Amniotic stem cell (primary cell): ENCODE measurements around the gene MT1H.

ENCODE experiments used
- DNase-seq: peaks from one replicate; lab custom pipeline; 2025; lab: John Stamatoyannopoulos, UW

MT1H gene

DNA sequence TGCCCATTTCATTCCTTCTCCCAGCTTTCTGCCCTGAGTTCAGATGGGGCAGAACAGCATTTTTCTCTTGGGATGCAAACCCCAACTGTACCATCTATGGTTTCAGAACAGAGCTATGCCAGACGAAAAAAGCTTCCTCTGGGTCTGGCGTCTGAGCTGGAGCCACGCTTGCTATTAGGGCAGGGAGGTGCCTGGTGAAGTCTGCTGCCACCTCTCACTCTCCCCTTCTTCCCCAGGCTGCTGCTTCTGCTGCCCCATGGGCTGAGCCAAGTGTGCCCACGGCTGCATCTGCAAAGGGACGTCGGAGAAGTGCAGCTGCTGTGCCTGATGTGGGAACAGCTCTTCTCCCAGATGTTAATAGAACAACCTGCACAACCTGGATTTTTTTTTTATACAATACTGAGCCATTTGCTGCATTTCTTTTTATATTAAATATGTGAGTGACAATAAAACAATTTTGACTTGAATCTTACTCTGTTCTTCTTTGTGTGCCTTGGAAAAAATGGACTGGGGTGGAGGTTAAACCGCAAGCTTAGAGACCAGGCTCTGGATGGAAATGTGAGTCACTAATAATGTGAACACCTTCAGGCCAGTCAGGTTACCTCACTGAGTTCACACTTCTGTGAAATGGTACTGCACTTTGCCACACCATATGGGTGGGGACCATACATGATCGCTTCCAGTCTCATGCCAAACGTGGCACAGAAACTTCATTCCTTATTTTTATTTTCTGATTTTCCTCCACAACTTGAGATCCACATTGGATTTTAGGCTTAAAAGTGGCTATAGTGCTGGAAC, 32.8 kb upstream of the MT1H start:
- no peak for DNase-seq

DNA sequence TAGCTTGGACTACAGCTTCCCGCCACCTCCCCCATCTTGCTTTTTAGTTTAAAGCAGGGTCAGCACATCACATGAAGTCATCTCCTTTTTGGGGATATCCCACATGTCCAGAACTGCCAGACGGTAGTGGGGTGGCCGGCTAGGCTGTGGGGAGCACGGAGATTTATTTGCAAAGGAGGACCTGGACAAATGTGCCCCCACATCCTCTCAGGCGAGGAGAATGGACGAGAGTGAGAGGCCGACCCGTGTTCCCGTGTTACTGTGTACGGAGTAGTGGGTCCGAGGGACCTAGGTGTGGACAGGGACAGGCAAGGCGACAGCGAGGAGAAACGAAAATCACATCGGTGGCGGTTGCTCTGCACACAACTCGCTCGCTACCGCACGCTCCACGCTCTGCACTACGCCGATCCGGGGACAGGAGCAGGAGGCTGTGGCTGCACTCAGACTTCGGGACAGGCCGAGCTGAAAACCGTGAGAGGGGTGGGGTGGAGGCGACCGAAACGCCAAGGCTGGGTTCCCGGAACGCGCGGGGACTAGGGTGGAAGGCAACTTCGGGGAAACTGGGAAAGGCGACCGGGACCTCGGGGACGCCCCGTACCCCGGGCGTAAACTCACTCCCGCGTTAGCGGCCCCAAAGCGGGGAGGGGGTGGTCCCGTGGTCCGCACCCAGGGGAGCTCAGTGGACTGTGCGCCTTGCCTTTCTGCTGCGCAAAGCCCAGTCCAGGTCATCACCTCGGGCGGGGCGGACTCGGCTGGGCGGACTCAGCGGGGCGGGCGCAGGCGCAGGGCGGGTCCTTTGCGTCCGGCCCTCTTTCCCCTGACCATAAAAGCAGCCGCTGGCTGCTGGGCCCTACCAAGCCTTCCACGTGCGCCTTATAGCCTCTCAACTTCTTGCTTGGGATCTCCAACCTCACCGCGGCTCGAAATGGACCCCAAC, 31.5 kb upstream of the MT1H start, which contains the start of gene MT1A:
TSS of gene MT1A (plus strand) at position 853 of the 937 bp plus-strand sequence. CDS start at position 926, 73 bp downstream.
- no peak for DNase-seq

DNA sequence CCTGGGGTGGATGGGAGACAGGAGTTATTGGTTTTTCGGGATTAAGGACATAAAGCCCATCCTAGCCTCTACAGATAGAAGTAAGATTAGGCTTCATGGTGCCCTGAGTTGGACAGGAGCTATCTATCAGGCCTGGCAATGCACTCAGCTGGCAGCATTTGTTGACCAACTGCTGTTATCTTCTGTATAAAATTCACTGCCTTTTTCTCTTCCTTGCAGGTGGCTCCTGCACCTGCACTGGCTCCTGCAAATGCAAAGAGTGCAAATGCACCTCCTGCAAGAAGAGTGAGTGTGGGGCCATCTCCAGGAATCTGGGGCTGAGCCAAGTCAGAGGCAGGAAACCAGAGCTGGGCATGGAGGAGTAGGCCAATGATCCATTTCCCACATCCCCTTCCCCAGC, 30.6 kb upstream of the MT1H start:
- DNase-seq, result no peak

DNA sequence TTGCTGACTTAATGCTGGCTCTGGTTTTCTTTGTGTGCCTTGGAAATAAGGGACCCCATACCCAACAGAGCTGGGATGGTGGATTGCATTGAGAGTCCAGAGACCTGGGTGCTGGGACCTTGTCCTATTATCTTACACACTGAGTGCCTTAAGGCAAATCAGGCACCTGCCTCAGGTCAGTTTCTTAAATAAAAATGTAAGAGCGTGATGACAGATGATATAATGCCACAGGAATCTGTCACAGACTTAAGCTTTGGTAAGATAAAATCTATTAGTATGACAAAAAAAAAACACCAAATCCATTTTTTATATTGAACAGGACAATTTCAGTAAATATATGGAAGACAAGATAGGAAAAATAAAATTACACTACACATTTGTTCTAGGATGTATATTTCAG, 29.5 kb upstream of the MT1H start:
- DNase-seq, result no peak

DNA sequence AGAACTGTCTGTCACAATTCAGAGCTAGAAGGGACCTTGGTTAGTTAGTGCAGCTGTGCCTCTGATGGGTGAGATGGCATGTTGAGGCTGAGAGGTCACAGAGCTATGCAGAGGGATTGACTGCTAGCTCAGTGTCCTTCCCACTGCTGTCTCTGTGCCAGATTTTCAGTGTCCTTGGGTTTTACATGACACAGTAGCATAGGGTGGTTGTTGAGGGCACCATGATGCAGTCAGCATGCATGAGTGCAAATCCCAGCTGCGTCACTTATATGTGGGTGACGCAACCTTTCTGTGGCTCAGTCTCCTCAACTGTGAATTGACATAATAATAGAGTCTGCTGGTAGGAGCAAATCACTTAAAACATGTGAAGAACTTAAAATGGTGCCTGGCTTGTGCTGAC, 28.4 kb upstream of the MT1H start:
- DNase-seq, result no peak

DNA sequence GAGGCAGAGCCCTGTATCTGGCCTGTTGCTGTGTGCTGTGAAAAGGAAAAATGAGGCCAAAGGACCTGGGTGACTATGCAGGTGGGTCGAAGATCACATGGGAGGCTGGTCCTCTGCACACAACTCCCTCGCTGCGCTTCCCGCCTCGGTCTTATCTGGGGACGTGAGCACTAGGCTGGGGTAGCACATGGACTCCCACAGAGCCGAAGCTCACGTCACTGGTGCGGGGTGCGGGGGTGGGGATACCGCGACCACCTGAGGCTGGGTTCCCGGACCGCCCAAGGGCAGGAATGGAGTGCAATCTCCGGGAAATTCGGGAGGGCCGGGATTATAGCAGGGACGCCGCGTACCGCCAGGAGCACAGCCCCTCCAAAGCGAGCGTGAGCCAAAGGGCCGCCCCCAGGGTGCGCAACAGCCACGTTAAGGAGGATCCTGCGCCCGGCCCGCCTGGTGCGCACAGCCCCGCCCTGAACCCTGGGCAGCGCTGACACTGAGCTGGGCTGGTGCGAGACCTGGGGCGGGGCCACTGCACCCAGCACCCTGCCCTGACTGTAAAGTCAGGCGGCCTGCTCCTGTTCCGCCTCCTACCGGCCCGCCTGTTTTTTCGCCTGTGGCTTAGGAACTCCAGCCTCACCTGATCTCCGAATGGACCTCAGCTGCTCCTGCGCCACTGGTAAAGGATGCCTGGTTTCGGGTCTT, 26.4 kb upstream of the MT1H start:
- DNase-seq, result no peak

GRCh38 chr16:56643833-56644232, 25.8 kb upstream of the MT1H start:
- DNase-seq, result no peak

DNA sequence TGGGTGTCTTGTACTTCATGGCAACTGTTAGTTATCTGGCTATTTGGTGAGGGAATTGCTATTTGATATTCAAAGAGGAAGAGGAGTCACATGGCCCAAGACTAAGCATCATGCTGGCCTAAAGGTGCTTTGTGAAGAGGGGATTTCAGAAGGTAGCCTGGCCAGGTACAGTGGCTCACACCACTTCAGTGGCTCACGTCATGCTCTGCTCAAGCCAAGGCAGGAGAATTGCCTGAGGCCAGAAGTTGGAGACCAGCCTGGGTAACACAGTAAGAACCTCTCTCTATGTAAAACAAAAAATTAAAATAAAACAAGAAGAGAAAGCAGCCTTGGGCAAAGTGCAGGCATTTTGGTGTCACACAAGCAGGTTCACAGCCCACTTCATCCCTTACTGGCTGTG, 24.3 kb upstream of the MT1H start:
- DNase-seq, result no peak

GRCh38 chr16:56645838-56646237, 23.8 kb upstream of the MT1H start:
- no peak for DNase-seq

DNA sequence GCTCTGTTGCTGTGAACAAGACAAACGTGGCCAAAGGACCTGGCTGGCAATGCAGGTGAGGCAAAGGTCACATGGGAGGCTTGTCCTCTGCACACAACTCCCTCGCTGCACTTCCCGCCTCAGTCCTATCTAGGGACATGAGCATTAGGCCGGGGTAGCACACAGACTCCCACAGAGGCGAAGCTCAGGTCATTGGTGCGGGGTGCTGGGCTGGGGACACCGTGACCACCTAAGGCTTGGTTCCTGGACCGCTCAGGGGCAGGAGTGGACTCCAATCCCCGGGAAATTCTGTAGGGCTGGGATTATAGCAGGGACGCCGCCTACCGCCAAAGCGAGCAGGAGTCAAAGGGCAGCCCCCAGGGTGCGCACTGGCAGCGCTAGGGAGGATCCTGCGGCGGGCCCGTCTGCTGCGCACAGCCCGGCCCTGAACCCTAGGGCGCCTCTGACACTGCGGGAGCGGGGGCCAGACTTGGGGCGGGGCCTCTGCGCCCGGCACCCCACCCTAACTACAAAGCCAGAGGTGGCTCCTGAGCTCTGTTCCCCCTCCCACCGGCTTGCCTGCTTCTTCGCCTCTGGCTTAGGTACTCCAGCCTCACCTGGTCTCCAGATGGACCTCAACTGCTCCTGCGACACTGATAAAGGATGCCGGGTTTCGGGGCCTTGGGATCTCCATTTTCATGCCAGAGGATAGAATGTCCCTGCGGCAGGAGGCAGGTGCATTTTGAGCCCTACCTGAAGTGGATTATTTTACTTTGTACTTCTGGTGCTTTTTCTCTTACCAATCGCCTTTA, 21.8 kb upstream of the MT1H start:
- no peak for DNase-seq

DNA sequence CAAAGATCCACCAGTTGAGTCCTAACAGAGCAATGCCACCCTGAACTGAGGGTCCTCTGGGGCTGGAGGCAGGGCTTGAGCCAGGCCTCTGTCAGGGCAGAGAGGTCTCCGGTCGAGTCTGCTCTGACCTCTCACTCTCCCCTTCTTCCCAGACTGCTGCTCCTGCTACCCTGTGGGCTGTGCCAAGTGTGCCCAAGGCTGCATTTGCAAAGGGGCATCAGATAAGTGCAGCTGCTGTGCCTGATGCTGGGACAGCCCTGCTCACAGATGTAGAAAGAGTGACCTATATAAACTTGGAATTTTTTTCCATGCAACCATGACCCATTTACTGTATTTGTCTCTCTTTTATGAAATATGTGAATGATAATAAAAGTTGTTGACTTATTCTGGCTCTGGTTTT, 20.3 kb upstream of the MT1H start:
- DNase-seq, result no peak

DNA sequence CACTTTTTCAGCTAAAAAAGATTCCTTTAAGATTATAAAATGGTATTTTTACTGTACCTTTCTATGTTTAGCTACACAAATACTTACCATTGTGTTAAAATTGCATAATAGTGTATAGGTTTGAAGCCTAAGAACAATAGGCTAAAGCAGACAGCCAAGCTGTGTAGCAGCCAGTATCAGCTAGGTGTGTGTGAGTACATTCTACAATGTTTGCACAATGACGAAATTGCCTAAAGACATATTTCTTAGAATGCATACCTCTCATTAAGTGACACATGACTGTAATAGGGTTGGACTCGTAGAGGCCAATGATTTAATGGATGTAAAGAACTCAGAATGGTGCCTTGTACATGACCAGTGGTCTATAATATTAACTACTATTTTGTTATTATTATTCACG, 19.8 kb upstream of the MT1H start:
- DNase-seq, result no peak

- no peak for DNase-seq
Observed at GRCh38 chr16:56651586-56651985, 18.0 kb upstream of the MT1H start, which contains the start of gene MT1B. Gene MT1B, plus strand, starts transcription at chr16:56651886. Its CDS starts 68 bp downstream, at chr16:56651954.

DNA sequence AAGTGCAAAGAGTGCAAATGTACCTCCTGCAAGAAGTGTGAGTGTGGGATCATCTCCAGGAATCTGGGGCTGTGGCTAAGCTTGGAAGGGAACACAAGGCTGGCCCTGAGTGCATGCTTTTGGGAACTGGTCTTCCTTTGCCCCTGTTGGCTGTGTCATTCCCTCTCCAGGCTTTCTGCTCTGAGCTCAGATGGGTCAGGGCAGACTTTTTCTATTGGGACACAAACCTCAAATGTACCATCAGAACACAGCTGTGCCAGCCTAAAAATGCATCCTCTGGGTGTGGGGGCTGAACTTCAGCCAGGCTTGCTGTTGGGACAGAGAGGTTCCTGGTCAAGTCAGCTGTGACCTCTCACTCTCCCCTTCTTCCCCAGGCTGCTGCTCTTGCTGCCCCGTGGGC, 17.0 kb upstream of the MT1H start:
- DNase-seq, result no peak

DNA sequence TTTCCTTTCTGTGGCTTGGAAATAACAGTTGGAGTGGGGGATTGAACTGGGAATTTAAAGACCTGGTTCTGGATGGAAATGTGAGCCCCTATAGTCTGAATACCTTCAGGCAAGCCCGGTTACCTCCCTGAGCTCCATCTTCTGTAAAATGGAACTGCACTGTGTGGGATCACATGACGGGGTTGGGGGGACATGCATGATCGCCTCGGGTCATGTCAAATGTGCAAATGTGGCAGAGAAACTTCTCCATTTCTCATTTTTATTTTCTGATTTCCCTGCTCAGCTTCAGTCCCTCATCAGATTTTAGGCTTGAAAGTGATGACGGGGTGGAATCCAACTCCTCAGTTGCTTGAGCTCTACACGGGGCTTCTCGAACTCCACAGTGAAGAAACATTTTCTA, 16.4 kb upstream of the MT1H start:
- no peak for DNase-seq

DNA sequence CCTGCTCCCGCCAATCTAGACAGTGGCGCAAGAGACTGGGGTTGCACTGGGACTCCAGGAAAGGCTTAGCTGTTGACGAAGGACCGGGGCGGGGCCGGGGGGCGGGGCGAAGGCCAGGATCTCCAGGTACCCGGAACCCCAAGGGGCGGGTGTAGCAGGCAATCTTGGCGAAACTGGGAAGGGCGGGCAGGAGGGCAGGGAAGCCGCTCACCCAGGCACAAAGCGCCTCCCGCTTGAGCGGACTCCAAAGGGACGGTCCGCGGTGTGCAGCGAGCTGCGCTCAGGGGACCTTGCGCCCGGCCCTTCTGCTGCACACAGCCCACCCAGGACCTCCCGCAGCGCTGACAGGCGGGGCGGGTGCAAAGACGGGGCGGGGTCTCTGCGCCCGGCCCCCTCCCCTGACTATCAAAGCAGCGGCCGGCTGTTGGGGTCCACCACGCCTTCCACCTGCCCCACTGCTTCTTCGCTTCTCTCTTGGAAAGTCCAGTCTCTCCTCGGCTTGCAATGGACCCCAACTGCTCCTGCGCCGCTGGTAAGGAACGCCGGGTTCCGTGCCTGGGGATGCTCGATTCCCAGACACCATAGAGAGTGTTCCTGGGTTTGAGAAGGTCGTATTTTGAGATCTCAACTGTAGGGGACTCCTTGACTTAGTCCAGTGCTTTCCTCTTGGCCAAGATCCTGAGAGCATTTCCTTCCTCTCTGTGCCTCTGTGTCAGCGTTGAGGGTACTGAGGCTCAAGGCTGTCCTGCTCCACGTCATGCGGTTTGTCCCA, 11.9 kb upstream of the MT1H start, which contains the start of gene MT1F:
TSS of gene MT1F (plus strand) at position 405 of the 772 bp plus-strand sequence. CDS start at position 505, 100 bp downstream.
- DNase-seq, result no peak

- DNase-seq, result no peak
Observed at GRCh38 chr16:56658327-56658875, 11.2 kb upstream of the MT1H start.

GRCh38 chr16:56662357-56663354, 7.0 kb upstream of the MT1H start:
- DNase-seq, result no peak

DNA sequence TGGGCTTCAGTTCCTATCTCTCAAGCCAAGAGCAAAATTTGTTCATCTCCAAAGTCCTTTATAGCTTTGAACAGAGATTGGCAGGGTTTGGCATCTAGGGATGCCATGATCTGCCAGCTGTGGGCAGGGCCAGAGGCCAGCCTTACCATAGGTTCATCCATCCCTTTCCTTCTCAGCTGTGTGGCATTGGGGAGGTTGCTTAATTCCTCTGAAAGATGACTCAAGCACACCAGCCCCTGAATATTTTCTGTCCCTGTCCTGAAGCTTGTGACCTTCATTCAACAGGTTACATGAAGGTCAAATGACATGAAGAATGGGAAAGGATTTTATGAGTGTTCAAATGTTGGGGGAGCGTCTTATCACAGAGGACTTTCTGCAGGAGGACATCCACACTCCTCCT, 5.1 kb upstream of the MT1H start:
- no peak for DNase-seq
